HepG2 (cell line): Measurements from ENCODE around the gene AFF1. TPM values are rescaled to one million over a fixed set of nuclear protein-coding genes. Genes with fewer than 3 reads are reported as not detected.

ENCODE experiments used
- CBX5 ChIP-seq: sonication (generic); formaldehyde crosslinking; IDR thresholded peaks from 2 replicates; pipeline ENCODE4 v1.4.0; 2020; ENCODE audit warnings: missing genetic modification reagents, borderline replicate concordance
- EED ChIP-seq: sonication (generic); formaldehyde crosslinking; IDR thresholded peaks from 2 replicates; pipeline ENCODE4 v1.5.0; 2020; ENCODE audit warnings: mild to moderate bottlenecking, missing genetic modification reagents
- FOXC1 ChIP-seq: sonication (generic); formaldehyde crosslinking; IDR thresholded peaks from 2 replicates; pipeline ENCODE4 v1.8.0; 2022; ENCODE audit warnings: mild to moderate bottlenecking, missing genetic modification reagents, borderline replicate concordance
- KAT8 ChIP-seq: IDR thresholded peaks from 2 replicates; pipeline ENCODE4 v1.6.1; 2016; ENCODE audit warnings: missing genetic modification reagents, missing compliant biosample characterization
- SCMH1 ChIP-seq: sonication (generic); formaldehyde crosslinking; IDR thresholded peaks from 2 replicates; pipeline ENCODE4 v1.9.0; 2021; ENCODE audit warnings: missing genetic modification reagents, mild to moderate bottlenecking, borderline replicate concordance
- ZFP36 ChIP-seq: fragments of 150-350 bp; IDR thresholded peaks from 2 replicates; pipeline ENCODE4 v1.6.1; 2018; ENCODE audit warnings: borderline replicate concordance, low read length, low read depth; ENCODE audit not compliant: partially characterized antibody
- ZNF230 ChIP-seq: sonication (generic); formaldehyde crosslinking; IDR thresholded peaks from 2 replicates; pipeline ENCODE4 v1.4.0; 2020; ENCODE audit warnings: mild to moderate bottlenecking, missing genetic modification reagents
- ZNF766 ChIP-seq: sonication (generic); formaldehyde crosslinking; IDR thresholded peaks from 2 replicates; pipeline ENCODE4 v1.5.0; 2020; ENCODE audit warnings: missing genetic modification reagents, borderline replicate concordance
- ZNF879 ChIP-seq: sonication (generic); formaldehyde crosslinking; IDR thresholded peaks from 2 replicates; pipeline ENCODE4 v1.8.1; 2023; ENCODE audit warnings: missing genetic modification reagents
- polyA plus RNA-seq, 8 experiments: library from polyadenylated mRNA; depleted of rRNA in 3 of 8; stranded (reverse) in 7 of 8; unstranded in 1 of 8; fragments of >200 nt; fragmentation: Illumina TruSeq in 4 of 8; extraction: Trizol in 4 of 8; gene quantifications; 2 replicates each; pipeline versions ENCODE4 v1.2.1 to v1.2.3, GENCODE V29; 2011 to 2016; ENCODE audit warnings: low read depth in 4 of 8, missing spikeins in 1 of 8, mixed read lengths in 1 of 8; ENCODE audit not compliant: insufficient read depth in 1 of 8
- total RNA-seq, 5 experiments: library from RNA; depleted of rRNA; stranded (reverse); fragments of >200 nt; fragmentation: Illumina TruSeq; extraction: Trizol; gene quantifications; 2 replicates each; pipeline ENCODE4 v1.2.3, GENCODE V29; 2016; ENCODE audit warnings: low read depth in 1 of 5
- TF ChIP-seq, protein P1 (sequence below): sonication (generic); formaldehyde crosslinking; IDR thresholded peaks from 2 replicates; pipeline ENCODE4 v1.5.0; 2020; ENCODE audit warnings: missing genetic modification reagents
- TF ChIP-seq, protein P2 (sequence below): sonication (generic); formaldehyde crosslinking; IDR thresholded peaks from 2 replicates; pipeline ENCODE4 v1.8.0; 2022; ENCODE audit warnings: mild to moderate bottlenecking, missing genetic modification reagents
- TF ChIP-seq, protein P3 (sequence below): sonication (generic); formaldehyde crosslinking; IDR thresholded peaks from 2 replicates; pipeline ENCODE4 v1.5.0; 2020; ENCODE audit warnings: mild to moderate bottlenecking, missing genetic modification reagents, borderline replicate concordance
- TF ChIP-seq, protein P4 (sequence below): IDR thresholded peaks from 2 replicates; pipeline ENCODE4 v1.4.0; 2020; ENCODE audit warnings: mild to moderate bottlenecking, missing genetic modification reagents

The AFF1 gene
- total and polyA plus RNA-seq, 2 of the 13 experiments (the other 11 are each of a cell fraction or from before 2014, with no cell fraction given): 15.5 to 15.9 TPM

DNA sequence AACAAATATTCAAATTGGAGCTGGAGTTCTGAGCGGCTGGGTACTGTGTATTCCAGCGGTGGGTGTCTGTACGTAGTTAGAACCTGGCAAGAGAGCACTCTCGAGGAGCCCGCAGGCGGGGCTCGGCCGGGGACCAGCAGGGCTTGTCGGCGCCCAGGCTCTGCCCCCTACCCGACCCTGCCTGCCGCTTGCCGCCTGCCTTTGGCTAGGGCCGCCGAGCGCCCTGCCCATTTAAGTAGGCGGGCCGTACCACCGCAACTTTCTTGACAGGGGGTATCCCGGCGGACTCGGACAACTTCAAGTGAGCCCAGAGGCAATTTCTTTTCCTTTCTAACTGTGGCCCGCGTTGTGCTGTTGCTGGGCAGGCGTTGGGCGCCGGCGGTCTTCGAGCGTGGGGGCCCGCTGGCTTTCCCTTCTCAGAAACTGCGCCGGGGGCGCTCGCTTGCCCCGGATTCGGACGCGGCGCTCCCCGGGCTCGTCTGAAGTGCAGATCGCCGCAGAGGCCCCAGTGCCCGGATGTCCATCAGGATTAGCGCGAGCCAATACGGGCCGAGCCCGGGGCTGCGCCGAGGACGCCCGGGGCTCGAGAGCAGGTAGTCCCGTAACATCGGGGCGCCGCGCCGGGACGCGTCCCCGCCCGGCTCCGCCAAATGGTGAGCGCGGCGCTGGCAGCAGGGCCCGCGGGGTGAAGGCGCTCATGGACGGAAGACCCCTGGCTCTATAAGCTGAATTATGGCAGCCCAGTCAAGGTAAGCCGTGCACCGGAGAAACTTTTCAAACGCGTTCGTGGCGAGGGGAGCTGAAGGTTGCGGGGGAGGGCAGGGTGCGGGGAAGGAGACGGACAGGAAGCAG lies 72.1 kb downstream of the AFF1 start (continued):
- TF ChIP-seq ZFP36 (no peak), ZNF879 (no peak), EED (no peak), ZNF230 (peak; percentile 63; the same call in 1 of the 2 replicates), FOXC1 (CRISPR knock-in tag) (peak; percentile 80), ZNF766 (CRISPR knock-in tag) (peak; percentile 52), SCMH1 (CRISPR knock-in tag) (no peak), KAT8 (CRISPR knock-in tag) (peak; percentile 66), CBX5 (CRISPR knock-in tag) (peak; percentile 54; the same call in 1 of the 2 replicates)
- TF ChIP-seq, protein P1, sequence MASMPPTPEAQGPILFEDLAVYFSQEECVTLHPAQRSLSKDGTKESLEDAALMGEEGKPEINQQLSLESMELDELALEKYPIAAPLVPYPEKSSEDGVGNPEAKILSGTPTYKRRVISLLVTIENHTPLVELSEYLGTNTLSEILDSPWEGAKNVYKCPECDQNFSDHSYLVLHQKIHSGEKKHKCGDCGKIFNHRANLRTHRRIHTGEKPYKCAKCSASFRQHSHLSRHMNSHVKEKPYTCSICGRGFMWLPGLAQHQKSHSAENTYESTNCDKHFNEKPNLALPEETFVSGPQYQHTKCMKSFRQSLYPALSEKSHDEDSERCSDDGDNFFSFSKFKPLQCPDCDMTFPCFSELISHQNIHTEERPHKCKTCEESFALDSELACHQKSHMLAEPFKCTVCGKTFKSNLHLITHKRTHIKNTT: no peak
- TF ChIP-seq, protein P2, sequence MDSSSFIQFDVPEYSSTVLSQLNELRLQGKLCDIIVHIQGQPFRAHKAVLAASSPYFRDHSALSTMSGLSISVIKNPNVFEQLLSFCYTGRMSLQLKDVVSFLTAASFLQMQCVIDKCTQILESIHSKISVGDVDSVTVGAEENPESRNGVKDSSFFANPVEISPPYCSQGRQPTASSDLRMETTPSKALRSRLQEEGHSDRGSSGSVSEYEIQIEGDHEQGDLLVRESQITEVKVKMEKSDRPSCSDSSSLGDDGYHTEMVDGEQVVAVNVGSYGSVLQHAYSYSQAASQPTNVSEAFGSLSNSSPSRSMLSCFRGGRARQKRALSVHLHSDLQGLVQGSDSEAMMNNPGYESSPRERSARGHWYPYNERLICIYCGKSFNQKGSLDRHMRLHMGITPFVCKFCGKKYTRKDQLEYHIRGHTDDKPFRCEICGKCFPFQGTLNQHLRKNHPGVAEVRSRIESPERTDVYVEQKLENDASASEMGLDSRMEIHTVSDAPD: no peak; the same call in 1 of the 2 replicates
- TF ChIP-seq, protein P3, sequence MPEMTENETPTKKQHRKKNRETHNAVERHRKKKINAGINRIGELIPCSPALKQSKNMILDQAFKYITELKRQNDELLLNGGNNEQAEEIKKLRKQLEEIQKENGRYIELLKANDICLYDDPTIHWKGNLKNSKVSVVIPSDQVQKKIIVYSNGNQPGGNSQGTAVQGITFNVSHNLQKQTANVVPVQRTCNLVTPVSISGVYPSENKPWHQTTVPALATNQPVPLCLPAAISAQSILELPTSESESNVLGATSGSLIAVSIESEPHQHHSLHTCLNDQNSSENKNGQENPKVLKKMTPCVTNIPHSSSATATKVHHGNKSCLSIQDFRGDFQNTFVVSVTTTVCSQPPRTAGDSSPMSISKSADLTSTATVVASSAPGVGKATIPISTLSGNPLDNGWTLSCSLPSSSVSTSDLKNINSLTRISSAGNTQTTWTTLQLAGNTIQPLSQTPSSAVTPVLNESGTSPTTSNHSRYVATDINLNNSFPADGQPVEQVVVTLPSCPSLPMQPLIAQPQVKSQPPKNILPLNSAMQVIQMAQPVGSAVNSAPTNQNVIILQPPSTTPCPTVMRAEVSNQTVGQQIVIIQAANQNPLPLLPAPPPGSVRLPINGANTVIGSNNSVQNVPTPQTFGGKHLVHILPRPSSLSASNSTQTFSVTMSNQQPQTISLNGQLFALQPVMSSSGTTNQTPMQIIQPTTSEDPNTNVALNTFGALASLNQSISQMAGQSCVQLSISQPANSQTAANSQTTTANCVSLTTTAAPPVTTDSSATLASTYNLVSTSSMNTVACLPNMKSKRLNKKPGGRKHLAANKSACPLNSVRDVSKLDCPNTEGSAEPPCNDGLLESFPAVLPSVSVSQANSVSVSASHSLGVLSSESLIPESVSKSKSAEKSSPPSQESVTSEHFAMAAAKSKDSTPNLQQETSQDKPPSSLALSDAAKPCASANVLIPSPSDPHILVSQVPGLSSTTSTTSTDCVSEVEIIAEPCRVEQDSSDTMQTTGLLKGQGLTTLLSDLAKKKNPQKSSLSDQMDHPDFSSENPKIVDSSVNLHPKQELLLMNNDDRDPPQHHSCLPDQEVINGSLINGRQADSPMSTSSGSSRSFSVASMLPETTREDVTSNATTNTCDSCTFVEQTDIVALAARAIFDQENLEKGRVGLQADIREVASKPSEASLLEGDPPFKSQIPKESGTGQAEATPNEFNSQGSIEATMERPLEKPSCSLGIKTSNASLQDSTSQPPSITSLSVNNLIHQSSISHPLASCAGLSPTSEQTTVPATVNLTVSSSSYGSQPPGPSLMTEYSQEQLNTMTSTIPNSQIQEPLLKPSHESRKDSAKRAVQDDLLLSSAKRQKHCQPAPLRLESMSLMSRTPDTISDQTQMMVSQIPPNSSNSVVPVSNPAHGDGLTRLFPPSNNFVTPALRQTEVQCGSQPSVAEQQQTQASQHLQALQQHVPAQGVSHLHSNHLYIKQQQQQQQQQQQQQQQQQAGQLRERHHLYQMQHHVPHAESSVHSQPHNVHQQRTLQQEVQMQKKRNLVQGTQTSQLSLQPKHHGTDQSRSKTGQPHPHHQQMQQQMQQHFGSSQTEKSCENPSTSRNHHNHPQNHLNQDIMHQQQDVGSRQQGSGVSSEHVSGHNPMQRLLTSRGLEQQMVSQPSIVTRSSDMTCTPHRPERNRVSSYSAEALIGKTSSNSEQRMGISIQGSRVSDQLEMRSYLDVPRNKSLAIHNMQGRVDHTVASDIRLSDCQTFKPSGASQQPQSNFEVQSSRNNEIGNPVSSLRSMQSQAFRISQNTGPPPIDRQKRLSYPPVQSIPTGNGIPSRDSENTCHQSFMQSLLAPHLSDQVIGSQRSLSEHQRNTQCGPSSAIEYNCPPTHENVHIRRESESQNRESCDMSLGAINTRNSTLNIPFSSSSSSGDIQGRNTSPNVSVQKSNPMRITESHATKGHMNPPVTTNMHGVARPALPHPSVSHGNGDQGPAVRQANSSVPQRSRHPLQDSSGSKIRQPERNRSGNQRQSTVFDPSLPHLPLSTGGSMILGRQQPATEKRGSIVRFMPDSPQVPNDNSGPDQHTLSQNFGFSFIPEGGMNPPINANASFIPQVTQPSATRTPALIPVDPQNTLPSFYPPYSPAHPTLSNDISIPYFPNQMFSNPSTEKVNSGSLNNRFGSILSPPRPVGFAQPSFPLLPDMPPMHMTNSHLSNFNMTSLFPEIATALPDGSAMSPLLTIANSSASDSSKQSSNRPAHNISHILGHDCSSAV (CRISPR knock-in tag): no peak; the same call in 1 of the 2 replicates
- TF ChIP-seq, protein P4, sequence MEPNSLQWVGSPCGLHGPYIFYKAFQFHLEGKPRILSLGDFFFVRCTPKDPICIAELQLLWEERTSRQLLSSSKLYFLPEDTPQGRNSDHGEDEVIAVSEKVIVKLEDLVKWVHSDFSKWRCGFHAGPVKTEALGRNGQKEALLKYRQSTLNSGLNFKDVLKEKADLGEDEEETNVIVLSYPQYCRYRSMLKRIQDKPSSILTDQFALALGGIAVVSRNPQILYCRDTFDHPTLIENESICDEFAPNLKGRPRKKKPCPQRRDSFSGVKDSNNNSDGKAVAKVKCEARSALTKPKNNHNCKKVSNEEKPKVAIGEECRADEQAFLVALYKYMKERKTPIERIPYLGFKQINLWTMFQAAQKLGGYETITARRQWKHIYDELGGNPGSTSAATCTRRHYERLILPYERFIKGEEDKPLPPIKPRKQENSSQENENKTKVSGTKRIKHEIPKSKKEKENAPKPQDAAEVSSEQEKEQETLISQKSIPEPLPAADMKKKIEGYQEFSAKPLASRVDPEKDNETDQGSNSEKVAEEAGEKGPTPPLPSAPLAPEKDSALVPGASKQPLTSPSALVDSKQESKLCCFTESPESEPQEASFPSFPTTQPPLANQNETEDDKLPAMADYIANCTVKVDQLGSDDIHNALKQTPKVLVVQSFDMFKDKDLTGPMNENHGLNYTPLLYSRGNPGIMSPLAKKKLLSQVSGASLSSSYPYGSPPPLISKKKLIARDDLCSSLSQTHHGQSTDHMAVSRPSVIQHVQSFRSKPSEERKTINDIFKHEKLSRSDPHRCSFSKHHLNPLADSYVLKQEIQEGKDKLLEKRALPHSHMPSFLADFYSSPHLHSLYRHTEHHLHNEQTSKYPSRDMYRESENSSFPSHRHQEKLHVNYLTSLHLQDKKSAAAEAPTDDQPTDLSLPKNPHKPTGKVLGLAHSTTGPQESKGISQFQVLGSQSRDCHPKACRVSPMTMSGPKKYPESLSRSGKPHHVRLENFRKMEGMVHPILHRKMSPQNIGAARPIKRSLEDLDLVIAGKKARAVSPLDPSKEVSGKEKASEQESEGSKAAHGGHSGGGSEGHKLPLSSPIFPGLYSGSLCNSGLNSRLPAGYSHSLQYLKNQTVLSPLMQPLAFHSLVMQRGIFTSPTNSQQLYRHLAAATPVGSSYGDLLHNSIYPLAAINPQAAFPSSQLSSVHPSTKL: peak; percentile 51
